LHCN-M2 (cell line): ENCODE results near the gene CNST. TPM values are rescaled to one million over a fixed set of nuclear protein-coding genes. Genes with fewer than 3 reads are reported as not detected.
"Not testable (repeated sequence)": the region's sequence is repeated elsewhere in the genome, so short reads cannot be mapped to it uniquely, and the experiment has no call there.

Experiments
- DNase-seq: peaks from one replicate; pipeline ENCODE4 v3.0.0-alpha.2; 2012; ENCODE audit warnings: low read depth
- total RNA-seq: library from RNA; depleted of rRNA; stranded (reverse); fragments of >200 nt; gene quantifications from 2 replicates; pipeline ENCODE4 v1.2.3, GENCODE V29; 2014; rRNA removed

CNST gene
- total RNA-seq, 1 experiment from 2014 or later: 16.4 TPM

DNA sequence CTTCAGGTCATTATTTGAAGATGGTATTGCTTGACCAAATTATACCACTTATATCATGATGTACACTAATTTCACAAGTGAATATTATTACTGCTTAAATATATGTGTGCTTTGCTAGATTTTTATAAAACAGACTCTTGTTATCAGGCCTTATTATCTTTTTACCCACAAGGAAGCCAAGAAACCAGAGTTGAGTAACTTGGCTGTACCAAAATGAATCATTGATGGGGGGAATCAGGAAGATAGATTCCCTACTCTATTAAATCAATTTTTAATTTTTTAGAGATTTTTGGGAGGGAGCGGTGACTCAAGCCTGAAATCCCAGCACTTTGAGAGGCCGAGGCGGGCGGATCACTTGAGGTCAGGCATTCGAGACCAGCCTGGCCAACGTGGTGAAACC lies 141.9 kb downstream of the CNST start:
- no peak for DNase-seq

DNA sequence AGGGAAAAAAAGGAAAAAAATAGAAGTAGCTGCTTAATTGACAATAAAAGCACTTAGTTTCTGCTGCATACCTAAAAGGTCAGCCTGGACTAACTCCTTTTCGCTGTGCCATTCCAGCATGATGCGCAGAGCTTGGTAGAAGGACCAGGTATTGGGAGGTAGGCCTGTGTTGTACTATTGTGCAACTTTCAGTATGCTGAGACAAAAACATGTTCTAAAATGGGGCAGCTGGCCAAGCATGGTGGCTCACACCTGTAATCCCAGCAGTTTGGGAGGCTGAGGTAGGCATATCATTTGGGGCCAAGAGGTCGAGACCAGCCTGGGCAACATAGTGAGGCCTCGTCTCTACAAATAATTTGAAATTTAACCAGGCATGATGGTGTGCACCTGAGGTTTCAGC lies 142.9 kb downstream of the CNST start:
- DNase-seq: no peak

DNA sequence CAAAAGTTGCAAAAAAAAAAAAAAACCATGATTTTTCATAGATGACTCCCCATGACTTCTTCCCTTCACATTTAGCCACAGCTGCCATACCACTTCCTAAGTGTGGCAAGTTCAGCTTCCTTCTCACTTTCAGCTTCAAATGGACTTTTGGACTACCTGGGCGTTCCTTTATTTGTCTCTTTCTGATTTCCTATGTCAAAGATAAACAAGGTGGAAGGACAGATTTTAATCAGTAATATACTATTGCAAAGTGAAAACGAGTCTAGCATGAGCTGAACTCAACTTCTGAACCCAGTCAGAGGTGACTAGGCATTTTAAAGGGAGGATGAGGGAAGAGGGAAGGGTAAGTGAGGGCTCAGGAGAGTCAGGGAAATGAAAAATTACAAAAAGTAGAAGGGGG lies 143.6 kb downstream of the CNST start:
- DNase-seq: no peak

DNA sequence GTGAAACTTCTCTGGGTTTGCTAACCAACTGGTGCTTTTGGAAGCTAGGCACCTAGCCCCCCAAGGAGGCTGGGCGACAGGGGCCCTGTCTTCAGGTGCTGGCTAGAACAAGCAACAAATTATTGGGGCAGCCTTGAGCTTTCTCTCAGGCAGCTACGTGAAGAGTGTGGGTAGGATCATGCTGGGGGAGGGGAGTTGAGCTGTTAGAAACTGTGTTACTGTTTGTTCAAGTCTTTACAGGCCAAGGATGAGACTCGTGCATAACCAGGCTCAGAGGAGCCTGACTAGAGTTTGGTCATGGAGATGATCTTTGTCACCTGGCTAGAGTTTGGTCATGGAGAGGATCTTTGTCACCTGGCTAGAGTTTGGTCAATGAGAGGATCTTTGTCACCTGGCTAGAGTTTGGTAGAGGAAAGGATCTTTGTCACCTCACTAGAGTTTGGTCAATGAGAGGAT lies 145.3 kb downstream of the CNST start:
- DNase-seq: no peak

DNA sequence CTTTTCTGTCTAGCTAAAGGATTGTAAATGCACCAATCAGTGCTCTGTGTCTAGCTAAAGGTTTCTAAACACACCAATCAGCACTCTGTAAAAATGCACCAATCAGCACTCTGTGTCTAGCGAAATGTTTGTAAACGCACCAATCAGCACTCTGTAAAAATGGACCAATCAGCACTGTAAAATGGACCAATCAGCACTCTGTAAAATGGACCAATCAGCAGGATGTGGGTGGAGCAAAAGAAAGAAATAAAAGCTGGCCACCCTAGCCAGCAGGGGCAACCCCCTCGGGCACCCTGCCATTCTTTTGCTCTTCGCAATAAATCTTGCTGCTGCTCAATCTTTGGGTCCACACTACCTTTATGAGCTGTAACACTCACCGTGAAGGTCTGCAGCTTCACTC lies 146.2 kb downstream of the CNST start:
- not testable (repeated sequence) for DNase-seq

Other genes with a start within 250 kb of the CNST start
- gene SMYD3, start 59.2 kb upstream of the CNST start, total RNA-seq: 24.8 and 34.0 TPM in 2 replicates
- 19.0 and 20.4 TPM in 2 replicates for gene TFB2M, start 195 bp upstream of the CNST start, total RNA-seq
- gene SCCPDH, start 158.0 kb downstream of the CNST start, total RNA-seq: 61.3 and 67.6 TPM in 2 replicates